GM21381 (cell line): ENCODE data around the gene SLC25A28.

Source experiments
- ATAC-seq: cut with Tn5 transposase; IDR thresholded peaks from one replicate; pipeline ENCODE4 v1.9.1; 2021; ENCODE audit warnings: mild to moderate bottlenecking, moderate library complexity; ENCODE audit not compliant: unreplicated experiment

Gene SLC25A28

DNA sequence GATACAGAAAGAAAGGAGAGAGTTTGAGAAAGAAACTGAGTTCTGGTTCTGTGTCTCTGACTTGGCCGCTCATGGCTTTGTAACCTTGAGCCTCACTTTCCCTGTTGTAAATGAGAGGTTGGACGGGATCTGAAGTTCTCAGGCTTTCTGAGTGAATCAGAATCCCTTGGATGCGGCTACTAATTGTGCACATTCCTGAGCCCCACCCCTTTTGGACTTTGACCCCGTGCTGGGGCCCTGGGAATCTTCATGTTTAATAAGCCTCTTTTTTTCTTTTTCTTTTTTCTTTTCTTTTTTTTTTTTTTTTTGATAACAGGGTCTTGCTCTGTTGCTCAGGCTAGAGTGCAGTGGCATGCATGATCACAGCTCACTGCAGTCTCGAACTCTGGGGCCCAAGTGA lies 26.9 kb downstream of the SLC25A28 start:
- ATAC-seq, result no peak

DNA sequence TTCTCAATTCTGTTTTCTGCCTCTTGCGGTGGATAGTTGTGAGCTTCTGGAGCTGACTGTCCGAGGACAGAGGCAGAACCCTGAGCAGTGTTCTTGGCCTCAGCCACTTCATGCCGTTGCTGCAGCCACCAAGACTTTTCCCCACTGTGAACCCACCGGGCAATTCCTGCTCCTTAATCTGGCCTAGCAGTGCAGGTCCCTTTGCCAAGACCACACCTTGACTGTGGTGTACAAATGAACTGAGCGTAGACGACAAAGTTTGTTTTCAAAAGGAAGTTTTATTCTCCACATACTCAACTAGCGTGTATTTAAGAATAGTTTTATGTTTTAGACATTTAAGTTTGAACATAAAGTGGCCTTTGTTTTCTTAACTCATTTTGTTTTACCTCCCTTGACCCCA lies 29.4 kb downstream of the SLC25A28 start:
- no peak for ATAC-seq

DNA sequence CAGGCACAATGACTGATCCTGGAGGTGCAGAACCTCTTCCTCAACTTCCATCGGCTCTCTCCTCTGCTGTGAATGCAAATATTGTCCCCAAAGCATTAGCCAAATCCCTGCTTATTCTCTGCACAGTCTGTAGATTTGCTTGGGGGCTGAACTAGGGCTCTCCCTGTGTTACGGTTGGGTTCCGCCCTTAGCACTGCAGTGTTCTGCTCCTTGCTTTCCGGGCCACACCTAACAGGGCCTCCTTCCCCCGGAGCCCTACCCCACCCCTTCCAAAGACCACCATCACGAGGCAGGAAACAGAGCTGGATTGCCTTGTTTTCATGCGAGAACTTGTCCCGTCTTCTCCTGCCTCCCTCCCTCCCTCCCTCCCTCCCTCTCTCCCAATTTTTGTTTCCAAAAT lies 36.6 kb downstream of the SLC25A28 start:
- ATAC-seq, result no peak

DNA sequence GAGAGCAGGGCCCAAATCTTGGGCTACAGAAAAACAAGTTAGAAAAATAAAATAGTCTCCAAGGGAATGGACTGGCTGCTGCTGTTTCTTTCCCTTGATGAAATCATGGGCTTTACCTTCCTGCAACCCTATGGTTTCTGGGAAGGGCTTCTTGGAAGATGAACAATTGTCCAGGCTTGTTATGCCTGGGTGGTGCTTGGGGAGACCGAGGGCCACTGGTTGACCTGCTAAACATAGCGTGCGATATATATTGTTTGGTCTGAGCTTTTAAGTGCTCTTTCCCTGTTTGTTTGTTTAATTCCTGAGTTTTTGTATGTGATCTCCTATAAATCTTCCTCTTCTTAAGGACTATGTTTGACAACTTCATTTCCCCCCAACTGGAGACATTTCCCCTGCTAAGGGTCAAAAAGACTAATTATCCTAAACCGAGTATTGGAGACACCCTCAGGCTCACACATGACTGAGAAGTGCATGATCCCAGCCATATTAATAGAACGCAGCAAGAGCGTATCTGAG lies 37.9 kb downstream of the SLC25A28 start:
- ATAC-seq, result no peak

DNA sequence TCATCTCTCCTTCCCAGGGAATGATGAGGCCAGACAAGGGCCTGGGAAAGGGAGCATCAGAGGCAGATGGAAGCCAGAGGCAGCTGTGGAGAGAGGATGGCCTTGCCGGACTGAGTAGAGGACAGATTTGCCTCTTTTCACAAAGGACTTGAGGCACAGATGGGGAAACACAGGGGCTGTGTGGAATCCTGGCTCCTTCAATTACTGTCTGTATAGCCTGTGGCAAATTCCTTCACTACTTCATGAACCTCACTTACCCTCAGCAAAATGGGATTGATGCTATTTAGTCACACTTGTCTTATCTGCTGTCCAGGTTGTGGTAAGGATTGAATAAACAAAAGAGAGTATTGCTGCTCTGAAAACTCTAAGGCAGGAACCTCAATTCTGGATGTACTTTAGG lies 40.3 kb downstream of the SLC25A28 start:
- ATAC-seq, result no peak

DNA sequence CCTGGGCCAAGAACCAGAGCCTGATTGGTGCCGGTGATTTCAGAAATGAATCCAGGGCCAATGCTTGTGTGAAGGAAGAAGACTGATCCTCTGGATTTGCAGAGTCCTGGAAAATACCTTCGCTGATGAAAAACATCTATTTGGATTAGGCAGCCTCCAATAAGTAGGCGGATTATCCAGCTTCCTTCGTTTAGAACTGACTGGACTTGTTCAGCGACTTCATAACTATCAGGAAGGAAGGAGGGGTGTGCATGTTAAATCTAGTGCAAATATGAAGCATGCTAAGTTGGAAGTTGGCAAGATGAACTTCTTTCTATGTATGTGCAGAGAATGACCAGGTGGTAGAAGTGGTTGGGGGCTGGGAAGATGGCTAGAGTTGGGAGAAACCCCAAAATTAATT lies 46.4 kb downstream of the SLC25A28 start:
- ATAC-seq, result no peak

DNA sequence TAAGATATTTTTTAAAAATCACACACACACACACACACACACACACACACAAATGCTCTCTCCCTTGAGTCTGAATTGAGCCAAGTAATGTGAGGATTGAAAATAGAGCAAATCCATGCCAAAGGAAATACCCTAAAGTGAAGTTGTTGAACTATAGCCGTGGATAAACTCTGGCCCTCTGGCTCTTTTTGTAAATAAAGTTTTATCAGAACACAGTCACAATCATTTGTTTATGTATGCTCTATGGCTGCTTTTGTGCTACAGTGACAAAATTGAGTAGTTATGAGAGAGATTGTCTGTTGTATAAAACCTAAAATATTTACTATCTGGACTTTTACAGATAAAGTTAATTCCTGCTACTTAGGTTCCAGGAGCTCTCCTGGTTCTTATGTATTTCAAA lies 48.4 kb downstream of the SLC25A28 start:
- no peak for ATAC-seq

DNA sequence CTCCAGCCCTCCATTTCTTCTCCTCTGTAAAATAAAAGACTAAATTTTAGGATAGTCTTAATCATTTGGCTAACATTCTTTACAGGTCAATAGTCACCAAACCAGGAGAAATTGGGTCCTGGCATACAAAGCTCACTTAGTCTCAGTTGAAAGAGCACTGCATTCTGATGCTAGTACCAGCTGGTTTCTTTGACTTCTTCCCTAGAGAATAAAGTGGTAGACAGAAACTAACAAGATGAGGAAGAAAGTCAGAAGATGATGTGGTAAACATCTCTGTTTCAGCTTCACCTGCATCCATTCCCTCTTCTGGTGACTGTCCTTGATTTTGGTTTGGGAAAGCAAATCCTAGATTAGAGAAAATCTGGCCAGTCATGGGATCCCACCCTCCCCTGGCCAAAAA lies 50.3 kb downstream of the SLC25A28 start:
- ATAC-seq, result no peak

DNA sequence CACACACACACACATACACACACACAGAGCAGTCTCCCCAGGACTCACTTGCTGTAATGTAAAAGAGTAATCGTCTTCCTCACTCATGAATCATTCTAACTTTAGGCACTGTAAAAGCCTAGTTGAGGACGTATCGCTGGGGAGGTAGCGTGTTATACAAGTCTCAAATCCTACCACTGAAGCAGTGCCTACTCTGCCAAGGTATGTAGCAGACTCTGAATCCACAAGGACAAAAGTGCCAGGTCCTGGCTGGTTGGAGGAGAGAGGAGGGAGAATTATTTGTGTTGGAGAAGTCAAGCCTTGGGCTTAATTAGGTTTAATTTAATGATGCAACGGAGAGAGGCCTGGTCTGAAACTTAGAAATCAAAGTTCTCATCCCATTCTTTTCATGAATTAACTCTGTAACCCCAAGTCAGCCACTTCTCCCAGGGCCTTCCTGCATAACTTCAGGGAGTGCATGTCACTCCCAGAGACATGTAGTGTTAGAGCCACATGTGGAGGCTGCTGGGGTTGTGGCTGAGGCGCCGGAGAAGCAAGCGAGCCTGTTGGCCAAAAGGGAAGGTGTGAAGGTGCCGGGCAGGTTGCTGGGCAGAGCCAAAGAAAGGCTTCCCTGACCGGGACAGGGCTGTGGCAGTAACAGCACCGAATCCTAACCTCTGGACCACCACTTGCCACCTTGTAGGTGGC lies 50.8 kb downstream of the SLC25A28 start:
- no peak for ATAC-seq

DNA sequence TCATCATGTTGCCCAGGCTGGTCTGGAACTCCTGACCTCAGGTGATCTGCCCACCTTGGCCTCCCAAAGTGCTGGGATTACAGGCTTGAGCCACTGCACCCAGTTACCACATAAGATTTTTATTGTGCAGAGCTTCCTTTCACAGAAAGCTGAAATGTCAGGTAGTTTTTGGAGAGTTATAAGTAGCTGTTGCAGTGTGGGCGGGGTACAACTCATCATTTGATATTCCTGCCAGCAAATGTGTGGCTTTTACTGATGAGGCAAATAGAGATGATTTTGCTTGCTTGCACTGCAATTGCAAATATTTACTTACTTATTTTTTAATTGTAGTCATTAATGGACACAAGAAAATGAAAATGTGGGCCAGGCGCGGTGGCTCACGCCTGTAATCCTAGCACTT lies 55.1 kb downstream of the SLC25A28 start:
- no peak for ATAC-seq

DNA sequence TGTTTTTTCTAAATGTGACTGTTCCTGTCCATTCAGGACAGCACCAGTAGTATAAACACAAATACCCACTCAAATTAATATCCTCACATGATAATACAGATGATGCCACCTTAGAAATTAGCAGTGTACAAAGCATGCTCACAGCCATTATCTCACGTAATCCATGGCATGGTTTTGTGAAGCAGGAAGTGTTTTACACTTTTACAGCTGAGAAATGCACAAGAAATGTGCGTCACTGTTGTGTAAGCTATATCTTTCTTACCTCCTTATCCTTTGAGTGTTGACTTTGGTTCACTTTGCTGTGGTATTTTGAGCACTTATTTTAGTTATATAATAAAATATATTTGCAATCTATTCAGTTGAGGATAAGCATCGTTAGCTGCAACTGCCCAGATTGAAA lies 55.9 kb downstream of the SLC25A28 start:
- no peak for ATAC-seq

DNA sequence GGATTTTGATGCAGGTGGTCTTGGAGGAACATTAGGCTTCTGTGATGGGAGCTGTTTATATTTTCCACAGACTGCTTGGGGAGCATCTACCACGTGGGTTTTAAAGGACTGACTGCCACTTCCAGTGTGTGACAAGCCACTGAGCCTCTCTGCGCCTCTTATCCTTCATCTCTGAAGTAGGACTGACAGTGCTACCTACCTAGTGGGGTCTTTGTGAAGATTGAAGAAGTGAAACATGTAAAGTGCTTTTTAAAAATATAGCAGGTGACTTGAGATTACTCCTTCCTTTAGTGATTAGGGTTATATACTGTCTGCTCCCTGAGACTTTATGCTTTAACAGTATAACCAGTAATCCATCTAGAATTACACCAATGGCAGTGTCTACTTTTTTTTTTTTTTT lies 57.6 kb downstream of the SLC25A28 start:
- ATAC-seq, result no peak
